COLO668 (cell line): ENCODE results near the gene IMMP2L.

Experiments used
- DNase-seq: peaks from one replicate; lab custom pipeline; 2025; ENCODE audit not compliant: unreplicated experiment; lab: John Stamatoyannopoulos, UW

Gene IMMP2L

DNA sequence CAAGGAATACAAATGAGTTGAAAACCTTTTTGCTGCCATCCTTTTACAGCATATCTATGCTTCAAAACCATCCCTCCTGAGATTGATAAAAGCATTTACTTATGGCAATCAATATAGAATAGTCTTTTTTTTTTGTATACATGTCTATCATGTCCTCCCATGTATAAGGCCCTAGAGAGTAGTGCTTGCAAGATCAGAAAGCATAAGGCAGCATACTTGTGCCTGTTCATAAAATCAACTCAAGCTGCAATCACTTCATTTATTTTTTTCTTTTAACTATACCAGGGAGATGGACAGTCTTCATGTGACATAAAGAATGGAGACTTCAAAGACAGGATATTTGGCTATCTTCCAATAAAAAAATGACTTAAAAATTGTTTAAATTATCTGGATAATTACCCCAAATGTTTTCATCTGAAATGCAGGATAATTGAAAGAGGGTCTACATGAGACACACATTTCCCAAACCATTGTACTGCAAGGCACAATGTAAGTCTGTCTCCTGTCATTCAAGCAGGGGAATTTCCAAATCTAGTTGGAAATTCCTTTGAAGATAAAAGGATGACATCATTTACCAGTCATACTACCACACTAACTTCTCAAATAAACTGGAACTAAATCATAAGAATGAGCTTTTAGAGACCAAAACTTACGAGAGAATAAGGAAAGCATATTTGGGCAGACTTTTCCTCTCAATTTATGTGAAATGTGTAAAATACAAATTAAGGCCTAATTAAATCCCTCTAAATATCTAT is 448.9 kb downstream of the IMMP2L start:
- no peak for DNase-seq

DNA sequence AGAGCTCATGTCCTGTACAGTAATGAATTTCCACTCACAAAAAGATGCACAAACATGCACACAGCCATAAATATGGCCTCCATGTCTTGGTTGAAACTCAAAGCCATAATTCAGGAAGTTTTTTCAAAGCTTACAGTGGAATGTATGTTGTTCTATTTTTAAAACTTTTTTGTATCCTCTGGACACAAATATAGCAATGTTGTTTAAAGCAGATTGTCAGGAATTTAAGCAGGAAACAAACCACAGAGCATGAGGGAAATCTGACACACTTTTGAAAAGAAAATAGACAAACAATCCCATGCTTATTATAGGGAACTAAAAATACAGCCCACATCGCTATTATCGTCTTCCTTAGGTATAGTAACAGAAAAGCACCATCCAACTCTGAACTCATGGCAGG is 449.9 kb downstream of the IMMP2L start:
- no peak for DNase-seq

DNA sequence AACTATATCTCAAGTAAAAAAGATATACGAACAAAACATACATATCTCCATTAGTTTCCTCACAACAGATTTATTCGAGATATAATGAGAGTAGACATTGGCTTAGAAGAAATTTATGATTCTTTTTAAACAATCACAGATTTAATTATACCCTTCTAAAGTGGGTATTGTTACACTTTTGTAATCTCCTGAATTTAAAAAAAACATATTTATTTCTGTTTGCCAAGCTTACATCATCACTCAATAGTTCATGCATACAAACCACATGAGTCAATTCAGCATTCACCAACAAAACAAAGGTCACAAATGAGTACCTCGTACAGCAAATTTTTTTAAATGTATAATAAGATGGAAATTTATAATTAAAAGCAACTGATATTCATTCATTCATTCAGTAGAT is 453.8 kb downstream of the IMMP2L start:
- DNase-seq = no peak

DNA sequence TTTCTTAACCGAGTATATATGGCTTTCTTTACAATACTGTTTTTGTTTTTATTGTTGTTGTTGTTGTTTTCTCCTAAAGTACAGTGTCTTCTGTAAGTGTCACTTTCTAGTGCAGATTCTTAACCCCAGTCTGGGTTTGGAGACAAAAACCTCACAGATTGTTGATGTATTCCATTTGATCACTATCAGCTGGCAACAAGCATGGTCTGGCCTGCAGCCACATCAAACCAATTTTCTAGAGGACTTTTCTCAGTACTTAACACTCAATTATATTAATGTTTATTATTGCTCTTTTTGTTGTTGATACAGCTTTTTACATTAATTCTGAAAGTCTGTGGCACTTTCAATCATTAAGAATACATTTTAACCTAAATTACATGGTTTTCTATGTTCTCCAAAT is 454.3 kb downstream of the IMMP2L start:
- DNase-seq = no peak

DNA sequence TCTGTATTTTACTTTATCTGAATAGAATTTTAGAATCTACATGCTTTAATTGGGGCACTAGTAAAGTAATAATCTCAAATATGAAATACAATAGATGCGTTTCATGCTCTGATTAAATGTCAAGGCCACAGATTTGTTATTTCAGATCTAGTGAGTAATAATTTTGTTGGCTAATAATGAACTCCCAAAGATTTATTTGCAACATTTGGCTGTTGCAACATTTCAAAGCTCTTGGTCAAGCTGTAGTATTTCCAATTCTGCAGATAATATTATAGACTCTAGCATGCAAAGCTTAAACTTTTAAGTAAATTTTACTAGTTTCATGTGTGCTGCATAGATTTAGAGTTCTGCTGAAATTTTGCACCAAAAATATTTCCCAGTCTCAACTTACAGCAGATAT is 454.7 kb downstream of the IMMP2L start:
- DNase-seq = no peak

DNA sequence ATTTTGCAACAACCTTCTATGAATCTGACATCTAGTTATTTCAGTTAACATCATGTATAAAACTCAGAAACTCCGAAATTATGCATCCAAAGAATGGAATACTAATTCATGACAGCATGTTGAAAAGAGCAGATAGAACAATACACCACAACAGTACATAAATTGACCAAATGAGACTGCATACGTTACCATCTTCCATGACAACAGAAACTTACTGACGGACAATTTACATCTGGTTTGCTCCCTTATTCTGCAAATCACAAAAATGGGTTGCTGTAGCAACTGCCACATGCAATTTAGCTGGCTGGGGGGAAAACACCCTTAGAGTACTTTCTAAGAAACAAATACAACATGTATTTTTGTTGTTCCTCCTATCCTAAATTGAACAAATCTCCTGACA is 457.0 kb downstream of the IMMP2L start:
- no peak for DNase-seq

DNA sequence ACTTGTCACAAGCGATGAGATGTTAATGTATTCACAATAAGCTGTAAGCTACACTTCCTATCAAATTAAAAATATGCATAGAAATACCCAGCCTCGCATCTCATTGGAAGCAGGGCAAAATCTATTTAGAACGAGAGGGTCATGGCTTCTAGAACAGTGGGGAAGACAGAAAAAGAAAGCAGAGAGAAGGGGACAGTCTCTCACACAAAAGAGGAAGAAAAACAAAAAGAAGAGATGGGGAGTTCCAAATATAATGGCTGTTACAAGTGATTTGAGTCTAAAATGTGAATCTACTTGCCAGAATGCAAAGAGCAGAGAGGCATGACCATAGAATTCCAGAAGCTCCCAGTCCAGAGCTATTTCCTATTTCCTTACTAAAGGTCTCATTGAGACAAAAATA is 457.6 kb downstream of the IMMP2L start:
- DNase-seq = no peak

DNA sequence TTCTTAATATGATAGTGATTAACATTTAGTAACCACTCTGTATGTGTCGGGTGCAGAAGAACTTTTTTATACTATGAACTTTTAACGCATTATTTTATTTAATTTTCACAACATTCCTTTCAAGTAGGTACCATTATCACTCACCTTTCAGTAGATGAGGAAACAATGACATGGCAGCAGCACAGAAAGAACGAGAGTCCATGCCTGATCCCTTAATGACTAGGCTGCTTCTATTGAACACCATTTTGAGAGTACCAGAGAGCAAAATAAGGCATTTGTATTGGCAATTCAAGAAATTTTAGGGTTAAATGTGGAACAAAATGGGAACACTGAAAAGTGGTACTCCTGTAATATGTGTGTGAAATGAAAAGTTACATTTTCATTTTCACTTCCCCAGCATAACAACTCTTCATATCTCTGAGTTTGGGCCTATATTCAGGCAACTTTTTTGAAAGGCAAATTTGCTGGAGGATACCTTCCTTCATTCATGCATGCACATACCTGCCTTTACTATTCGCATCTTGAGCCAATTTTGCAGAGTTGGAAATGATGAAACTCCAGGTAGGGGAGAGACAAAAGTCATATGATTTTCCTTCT is 458.5 kb downstream of the IMMP2L start:
- no peak for DNase-seq

DNA sequence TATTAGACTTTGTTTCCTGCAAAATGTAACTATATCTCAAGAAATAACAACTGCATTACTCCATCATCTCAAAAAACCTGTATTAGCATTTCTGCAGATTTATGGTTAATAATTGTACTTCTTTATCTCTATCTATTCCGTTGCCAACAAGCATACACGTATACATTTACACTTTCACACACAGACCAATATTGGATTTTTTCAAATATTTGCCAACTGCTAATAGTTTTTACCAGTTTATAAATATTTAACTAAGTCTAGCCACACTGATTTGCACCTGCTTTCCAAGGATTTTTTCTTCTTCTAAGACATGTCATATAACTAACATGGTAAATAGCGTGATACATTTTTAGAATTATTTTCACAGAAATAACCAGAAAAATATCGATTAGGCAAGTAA is 459.2 kb downstream of the IMMP2L start:
- DNase-seq = no peak

DNA sequence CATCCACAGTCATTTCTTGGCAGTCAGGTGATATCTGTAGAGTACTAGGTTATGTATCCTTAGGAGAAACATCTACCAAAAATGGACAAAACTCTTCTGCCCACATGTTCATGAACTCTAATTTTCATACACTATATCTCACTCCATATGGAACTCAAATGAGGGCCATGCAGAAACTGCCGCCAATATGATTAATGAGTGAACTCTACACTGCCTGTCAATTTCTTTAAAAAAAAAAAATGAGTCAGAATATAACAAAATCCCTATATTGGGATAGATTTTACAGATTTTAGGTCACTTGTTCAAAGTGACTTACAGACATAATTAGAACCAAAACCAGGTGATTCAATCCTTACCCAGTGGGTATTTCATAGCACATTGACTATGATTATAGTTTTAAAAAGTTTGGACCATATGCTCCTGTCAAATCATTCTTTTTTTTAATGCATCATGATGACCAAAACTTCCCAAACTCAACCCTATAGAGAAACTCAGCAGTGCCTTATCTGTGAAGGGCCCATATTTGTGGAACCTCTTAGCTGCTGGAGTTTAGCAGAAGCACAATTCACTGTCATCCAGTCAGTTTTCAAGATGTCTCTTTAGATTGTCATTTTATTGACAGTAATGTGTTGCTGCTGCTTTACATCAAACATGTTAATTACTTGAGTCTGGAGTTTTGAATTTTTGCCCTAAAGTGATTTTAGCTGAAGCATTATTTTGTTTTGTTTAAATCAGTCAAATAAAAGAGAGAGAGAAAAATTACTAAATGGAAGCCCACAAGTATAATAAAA is 460.2 kb downstream of the IMMP2L start:
- DNase-seq = no peak

DNA sequence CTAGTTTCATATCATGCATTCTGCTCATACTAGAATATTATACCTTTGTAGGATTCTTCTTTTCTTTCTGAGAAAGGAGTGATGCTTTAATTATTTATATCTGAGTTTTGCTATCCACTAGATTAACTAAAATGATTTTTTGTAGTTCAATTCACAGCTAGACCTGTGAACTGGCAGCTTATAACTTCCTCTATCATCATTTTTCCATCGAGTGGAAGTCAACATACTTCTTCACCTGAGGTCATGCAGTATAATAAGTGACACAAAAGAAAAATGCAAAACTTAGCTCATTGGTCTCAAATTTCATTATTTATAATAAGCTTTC is 463.4 kb downstream of the IMMP2L start:
- DNase-seq = no peak

DNA sequence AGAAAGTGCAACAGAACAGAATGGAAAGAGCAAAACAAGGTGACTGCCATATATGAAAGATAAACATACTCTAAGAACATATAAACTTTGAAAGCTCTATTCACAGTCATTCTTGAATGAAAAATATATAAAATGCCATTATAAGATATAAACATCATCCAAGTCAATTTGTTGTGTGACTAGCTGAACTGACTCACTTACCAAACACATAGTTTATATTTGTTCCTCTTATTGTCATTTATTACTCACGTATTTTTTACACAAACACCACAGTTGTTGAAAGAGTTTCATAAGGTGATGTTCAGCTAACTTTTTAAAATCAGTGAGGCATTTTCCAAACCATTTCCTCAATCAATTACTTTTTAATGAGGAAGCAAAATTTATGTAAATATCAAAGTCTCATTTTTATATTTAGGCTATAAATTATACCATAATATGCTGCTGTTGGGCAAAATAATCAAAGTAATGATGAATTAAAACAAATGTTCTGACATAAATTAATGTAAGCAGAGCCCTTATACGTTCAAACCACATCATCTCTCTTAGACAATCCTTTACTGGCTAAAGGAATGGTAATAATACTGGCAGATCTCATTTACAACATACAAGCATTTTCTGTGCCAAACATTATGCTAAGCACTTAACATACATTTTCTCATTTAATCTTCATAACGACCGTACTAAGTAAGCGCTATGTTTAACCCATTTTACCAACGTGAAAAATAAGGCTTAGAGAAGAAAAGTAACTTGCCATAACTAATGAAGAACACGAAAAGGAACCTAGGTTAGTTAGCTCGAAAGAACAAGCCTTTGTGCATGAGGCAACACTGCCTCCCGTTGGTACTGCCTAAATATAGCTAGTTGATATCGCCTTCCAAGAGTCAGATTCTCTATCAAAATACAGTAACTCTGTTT is 464.0 kb downstream of the IMMP2L start:
- DNase-seq = peak; percentile 42

DNA sequence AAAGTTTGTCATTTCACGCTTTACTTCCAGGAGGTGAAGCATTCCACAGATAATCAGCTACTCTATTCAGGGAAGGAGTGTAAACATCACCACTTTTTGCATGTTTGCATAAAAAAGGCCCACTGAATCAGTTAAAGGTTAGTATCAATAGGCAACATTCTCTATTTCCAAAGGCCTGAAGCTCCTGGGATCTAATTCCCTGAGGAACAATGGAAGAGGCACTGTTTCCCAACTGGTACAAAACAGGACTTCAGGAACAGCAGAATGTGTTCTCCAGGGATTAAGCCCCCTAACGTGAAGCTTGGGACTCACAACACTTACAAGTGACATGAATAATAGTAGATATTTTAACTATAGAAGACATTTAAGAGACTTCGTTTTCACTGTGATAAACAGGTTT is 465.3 kb downstream of the IMMP2L start:
- DNase-seq = no peak

DNA sequence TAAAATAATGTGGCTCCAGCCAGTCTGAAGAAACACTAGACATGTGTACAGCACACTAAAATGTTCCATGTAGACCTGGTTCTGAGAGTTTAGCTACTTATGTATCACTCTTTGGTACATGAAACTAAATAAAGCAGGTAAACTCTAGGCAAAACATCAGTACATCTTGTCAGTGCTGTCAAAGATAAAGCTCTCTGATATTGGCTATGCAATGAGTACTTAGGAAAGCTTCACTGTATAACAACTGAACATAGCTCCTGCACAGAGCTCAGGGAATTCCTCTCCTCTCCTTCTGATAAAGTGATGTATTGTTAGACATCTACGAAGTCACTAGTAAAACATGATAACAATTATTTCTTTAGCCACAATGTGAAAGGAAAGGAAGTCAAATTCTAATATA is 467.9 kb downstream of the IMMP2L start:
- DNase-seq = no peak

DNA sequence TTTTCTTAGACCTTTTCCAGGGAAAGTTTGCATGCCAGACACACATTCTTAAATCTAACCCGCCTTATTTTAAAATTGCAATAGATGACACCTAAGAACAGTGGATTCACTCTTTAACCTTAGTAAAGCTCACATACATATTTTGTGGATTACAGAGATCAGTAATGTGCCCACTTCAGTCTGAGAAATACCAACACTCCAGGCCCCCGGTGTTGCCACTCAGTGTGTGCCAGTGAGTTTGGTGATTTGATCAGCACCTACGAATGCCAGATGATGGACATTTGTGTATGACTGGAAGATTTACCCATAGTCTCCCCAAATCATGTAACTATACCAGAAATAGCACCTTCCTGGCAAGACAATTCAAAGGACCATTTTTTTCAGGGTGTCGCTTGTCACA is 468.8 kb downstream of the IMMP2L start:
- no peak for DNase-seq

DNA sequence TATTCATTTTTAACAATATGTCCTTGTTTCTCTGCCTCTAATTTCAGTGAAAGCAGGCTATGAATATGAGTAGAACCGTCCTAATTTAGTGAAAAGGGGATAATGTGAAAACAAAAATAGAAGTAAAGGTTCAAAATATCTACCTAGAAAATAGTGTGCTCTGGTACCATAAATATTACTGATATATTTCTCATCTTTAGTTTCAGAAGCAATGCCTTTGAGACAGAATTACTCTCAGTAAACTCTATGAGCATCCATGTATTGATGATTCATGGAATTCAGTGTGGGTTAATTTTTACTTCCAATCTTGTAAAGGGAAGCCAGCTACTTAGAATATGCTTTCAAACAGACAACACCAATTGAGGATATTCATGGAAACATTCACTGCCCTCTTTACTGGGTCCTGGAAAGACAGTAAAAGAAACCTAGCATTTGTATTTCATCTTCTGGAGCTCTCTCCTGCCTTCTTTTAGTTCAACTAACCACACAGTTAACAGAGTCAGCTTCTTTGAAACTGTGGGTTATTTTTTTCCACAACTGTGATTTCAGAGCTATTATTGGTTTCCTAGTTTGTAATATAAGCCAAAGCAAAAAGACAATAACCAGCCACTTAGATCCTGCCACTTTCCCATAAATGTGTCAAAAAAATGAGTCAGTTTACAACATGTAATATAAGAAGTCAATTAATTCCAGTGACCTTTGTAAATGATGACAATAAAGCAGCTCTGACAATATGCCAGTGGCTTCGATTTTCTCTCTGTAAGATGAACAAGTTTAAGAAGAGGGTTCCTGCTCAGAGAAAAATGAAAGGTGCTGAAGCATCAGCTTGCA is 469.7 kb downstream of the IMMP2L start:
- DNase-seq = no peak

DNA sequence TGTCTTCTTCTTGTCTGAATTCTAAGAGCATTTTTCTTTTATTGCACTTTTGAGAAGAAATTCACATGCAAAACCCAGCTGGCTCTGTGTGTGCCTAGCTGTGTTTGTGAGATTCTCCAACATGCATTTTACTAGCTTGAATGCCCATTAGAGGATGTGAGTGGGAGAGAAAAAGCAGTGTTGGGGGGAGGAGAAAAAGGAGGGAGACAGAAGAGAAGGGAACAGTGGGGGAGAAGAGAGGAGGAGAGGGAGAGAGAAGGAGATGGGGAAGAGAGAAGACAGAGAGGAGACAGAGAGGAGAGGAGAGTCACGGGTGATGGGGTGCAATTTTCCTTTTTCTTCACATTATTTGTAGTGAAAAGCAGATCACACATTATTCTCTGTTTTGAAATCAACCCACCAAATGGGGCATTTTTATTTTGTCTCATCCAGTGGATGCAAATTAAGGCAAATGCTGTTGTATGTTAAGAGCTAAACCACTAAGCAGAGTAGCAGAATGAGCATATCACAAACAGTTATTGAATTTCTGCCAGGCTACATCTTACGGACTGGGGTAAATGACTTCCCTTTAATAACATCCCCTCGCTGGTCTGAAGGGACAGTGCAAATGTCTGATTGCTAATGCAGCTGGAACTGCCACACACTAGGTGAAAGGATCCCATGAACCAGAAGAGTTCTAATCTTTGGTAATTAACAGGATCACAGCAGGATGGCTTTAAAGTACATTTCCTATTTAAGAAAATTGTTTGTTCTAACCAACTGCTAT is 470.5 kb downstream of the IMMP2L start:
- no peak for DNase-seq

DNA sequence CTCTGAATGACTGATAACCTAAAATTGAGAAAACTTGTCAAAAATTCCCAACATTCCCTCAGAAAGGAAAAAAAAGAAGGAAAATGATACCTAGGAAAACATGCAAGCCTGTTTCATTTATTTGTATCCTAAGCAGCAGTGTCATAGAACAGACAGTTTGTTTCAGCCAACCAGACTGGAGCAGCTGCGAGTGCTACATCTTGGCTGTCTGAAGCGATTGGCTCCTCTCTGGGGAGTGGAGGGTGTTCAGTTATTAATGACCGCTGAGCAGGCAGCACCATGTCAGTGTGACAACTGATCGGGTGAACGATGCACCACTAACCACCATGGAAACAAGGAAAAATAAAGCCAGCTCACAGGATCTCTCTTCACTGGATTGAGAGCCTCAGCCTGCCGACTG is 471.4 kb downstream of the IMMP2L start, which contains the start of gene LRRN3:
Gene LRRN3 (plus strand): TSS at position 282 of the 400 bp plus-strand sequence. CDS start 31,646 bp downstream, outside the sequence.
- no peak for DNase-seq

DNA sequence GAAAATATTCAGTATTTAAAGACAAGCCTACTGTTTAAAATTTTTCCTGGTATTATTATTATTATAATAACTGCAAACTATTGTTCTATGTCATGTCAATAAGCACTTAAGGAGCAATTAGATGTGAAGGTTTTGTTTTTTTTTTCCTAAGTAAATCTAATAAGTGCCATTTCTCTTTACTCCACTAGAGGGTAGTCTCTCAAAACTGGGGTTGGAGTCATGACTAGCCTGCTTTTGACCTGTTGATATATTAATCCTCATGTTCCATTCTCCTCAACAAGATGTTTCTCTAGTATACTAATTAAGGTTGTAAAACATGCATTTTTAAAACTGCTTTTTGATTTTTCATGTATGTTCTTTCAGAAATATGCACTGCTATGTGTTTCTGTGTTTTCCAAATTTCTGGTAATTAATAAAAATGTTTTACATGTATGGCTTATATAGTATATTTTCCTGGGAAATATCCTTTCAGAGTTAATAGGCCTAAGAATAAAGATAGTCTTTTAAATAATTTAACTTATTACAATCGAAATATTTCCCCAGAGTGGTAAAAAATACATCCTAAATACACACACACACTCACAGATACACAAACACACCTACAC is 472.4 kb downstream of the IMMP2L start:
- DNase-seq = no peak
